ENCODE measurements around the gene RTL5.

RTL5 gene

DNA sequence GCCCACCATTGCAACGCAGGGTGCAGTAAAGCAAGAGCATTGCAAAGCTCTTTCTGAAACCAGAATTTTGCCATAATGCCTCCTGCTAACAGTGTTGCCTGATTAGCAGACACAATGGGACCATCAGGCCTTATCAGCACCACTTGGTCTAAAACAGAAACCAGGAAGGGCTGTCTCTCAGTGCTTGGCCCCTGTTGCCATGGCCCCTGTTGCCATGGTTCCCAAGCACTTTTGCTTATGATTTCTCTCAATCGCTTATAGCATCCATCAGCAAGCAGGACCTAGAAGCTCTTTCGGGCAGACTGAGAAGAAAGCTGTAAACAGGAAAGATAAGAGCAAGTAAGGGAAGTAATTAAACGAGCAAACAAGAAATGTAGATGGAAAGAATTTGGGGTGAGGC, 36.8 kb downstream of the RTL5 start:
- no peak for TF ChIP-seq GABPA (IDR thresholded peaks at IDR 0.05; ENCODE audit: low read depth)
- no peak for TF ChIP-seq POLR2AphosphoS5 (IDR thresholded peaks at IDR 0.05; ENCODE audit: low read depth)
- TF ChIP-seq, protein P1, sequence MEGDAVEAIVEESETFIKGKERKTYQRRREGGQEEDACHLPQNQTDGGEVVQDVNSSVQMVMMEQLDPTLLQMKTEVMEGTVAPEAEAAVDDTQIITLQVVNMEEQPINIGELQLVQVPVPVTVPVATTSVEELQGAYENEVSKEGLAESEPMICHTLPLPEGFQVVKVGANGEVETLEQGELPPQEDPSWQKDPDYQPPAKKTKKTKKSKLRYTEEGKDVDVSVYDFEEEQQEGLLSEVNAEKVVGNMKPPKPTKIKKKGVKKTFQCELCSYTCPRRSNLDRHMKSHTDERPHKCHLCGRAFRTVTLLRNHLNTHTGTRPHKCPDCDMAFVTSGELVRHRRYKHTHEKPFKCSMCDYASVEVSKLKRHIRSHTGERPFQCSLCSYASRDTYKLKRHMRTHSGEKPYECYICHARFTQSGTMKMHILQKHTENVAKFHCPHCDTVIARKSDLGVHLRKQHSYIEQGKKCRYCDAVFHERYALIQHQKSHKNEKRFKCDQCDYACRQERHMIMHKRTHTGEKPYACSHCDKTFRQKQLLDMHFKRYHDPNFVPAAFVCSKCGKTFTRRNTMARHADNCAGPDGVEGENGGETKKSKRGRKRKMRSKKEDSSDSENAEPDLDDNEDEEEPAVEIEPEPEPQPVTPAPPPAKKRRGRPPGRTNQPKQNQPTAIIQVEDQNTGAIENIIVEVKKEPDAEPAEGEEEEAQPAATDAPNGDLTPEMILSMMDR (IDR thresholded peaks at IDR 0.05; ENCODE audit: insufficient read depth, low read length): no peak
- no peak for TF ChIP-seq SPI1 (IDR thresholded peaks at IDR 0.05; ENCODE audit: borderline replicate concordance, low read depth)
- TF ChIP-seq, protein P2, sequence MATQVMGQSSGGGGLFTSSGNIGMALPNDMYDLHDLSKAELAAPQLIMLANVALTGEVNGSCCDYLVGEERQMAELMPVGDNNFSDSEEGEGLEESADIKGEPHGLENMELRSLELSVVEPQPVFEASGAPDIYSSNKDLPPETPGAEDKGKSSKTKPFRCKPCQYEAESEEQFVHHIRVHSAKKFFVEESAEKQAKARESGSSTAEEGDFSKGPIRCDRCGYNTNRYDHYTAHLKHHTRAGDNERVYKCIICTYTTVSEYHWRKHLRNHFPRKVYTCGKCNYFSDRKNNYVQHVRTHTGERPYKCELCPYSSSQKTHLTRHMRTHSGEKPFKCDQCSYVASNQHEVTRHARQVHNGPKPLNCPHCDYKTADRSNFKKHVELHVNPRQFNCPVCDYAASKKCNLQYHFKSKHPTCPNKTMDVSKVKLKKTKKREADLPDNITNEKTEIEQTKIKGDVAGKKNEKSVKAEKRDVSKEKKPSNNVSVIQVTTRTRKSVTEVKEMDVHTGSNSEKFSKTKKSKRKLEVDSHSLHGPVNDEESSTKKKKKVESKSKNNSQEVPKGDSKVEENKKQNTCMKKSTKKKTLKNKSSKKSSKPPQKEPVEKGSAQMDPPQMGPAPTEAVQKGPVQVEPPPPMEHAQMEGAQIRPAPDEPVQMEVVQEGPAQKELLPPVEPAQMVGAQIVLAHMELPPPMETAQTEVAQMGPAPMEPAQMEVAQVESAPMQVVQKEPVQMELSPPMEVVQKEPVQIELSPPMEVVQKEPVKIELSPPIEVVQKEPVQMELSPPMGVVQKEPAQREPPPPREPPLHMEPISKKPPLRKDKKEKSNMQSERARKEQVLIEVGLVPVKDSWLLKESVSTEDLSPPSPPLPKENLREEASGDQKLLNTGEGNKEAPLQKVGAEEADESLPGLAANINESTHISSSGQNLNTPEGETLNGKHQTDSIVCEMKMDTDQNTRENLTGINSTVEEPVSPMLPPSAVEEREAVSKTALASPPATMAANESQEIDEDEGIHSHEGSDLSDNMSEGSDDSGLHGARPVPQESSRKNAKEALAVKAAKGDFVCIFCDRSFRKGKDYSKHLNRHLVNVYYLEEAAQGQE (IDR thresholded peaks at IDR 0.05; ENCODE audit: insufficient replicate concordance, low read depth): no peak
- Histone ChIP-seq H3K27ac (replicated peaks) (peak overlapping the region; percentile 29; the same call in 1 of the 2 replicates), H3K4me3 (replicated peaks; ENCODE audit: insufficient read depth, low read length) (no peak overlapping the region), H3K27me3 (ENCODE audit: insufficient read depth, poor library complexity, severe bottlenecking) (no peaks in the 10 kb centered on the region)
- peak in 1 of 2 experiments; percentile 64 for DNase-seq (ENCODE audit: low read depth in 1 of 2, low spot score in 1 of 2)

DNA sequence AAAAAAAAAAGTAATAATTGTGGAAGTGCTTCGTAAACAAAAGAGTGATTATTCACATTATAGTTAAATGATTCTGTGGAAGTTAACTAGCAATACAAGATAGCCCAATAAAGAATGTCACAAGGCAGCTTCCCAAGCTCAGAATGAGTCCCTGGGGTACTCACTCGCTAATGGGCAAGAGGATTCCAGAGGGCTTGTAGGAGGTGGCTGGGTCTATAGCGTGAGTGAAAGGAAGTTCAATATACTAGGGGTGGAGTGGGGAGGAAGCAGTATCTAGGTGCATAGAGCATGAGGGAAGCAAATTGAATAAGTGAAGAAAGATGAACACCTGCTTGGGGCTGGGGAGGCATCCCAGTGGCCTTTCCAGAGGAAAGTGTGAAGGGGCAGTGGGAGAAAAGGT, 42.5 kb downstream of the RTL5 start:
- no peak for DNase-seq (ENCODE audit: low read depth in 1 of 2, low spot score in 1 of 2)
- Histone ChIP-seq H3K4me3 (replicated peaks; ENCODE audit: insufficient read depth, low read length) (no peak overlapping the region), H3K27ac (replicated peaks) (no peak overlapping the region), H3K27me3 (ENCODE audit: insufficient read depth, poor library complexity, severe bottlenecking) (no peaks in the 10 kb centered on the region)
- no peak for TF ChIP-seq POLR2AphosphoS5 (IDR thresholded peaks at IDR 0.05; ENCODE audit: low read depth)
- TF ChIP-seq GABPA (IDR thresholded peaks at IDR 0.05; ENCODE audit: low read depth): no peak
- TF ChIP-seq, protein P1 (IDR thresholded peaks at IDR 0.05; ENCODE audit: insufficient read depth, low read length): no peak
- no peak for TF ChIP-seq SPI1 (IDR thresholded peaks at IDR 0.05; ENCODE audit: borderline replicate concordance, low read depth)
- TF ChIP-seq, protein P2 (IDR thresholded peaks at IDR 0.05; ENCODE audit: insufficient replicate concordance, low read depth): no peak

DNA sequence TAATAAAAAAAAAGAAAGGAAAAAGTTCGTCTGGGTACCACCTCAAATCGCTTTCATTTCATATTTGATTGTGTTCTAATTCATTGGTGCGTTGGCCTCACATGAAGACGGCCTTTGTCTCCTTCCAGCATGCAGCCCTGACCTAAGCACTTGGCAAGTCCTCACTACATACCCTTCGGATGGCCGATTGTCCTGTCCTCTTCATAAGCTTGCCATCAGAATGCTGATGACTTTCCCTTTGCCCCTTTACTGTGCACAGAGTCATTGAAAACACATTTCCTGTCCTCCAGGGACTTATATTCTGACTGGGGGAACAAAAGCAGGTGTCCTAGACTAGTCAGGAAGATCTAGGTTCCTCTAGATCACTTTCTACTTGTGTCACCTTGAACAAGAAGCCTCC, 43.0 kb downstream of the RTL5 start:
- no peak for DNase-seq (ENCODE audit: low read depth in 1 of 2, low spot score in 1 of 2)
- H3K27me3 ChIP-seq (ENCODE audit: insufficient read depth, poor library complexity, severe bottlenecking): no peaks in the 10 kb centered on the region
- no peak overlapping the region for H3K27ac ChIP-seq (replicated peaks)
- TF ChIP-seq POLR2AphosphoS5 (IDR thresholded peaks at IDR 0.05; ENCODE audit: low read depth) (no peak), SPI1 (IDR thresholded peaks at IDR 0.05; ENCODE audit: borderline replicate concordance, low read depth) (no peak), GABPA (IDR thresholded peaks at IDR 0.05; ENCODE audit: low read depth) (no peak)
- TF ChIP-seq, protein P2 (IDR thresholded peaks at IDR 0.05; ENCODE audit: insufficient replicate concordance, low read depth): no peak
- TF ChIP-seq, protein P1 (IDR thresholded peaks at IDR 0.05; ENCODE audit: insufficient read depth, low read length): no peak
- H3K4me3 ChIP-seq (replicated peaks; ENCODE audit: insufficient read depth, low read length): no peak overlapping the region

Data from HL-60 (cell line).